GM11168 (cell line): ENCODE measurements around the gene KCNJ15.
"Not testable (repeated sequence)": the region's sequence is repeated elsewhere in the genome, so short reads cannot be mapped to it uniquely, and the experiment has no call there.

ENCODE experiments used
- in situ Hi-C: fragments of 300-500 bp; cut with MboI; formaldehyde crosslinking; loops from one replicate; pipeline ENCODE4 v1.12.0; 2022; ENCODE audit warnings: low sequenced_read_pairs; ENCODE audit not compliant: unreplicated experiment

The KCNJ15 gene

DNA sequence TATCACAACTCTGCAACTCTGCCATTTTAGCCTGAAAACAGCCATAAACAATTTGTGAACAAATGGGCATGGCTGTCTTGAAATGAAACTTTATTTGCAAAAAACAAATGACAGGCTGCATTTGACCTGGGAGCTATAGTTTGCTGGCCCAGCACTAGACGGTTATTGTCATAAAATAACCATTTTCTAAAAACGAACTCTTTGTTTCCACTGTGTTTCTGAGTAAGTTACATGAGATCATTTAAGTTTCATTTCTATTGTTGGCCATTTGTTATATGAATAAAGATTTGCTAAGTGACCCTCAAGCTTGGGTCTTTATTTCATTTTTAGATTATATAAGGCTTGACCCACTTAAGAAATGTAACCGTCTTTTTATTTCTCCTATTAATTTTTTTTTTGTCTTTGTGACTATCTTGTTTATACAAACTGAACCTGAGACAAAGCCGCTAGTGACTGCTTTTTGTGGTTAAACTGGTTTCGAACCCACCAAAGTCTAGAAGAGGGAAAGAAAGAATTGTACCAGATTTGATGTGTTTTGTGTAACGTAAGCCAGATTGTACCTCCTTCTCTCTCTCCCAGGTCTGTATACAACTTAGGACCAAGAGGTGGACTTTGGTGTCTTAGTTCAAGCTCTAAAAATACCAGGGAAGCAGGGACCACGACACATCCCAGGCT, 12.9 kb upstream of the KCNJ15 start:
- in situ Hi-C loops, result no loop called here

DNA sequence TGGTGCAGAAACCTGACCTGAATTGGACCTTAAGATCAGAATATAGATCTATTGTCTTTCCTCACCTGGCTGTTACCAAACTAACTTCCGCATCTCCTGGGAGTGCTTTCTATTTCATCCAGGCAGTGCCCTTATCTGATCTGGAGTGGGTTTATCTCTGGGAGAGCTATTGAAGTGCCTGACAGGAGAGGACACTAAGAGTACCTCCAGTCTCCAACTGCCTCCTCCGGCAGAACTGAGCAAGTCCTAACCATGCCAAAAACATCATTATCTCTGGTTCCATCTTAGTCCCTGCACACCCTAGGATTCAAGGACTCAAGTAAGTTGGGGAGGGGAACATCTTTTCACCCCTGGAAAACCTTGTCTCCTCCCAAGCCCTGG, 12.4 kb upstream of the KCNJ15 start:
- in situ Hi-C loops, result no loop called here

DNA sequence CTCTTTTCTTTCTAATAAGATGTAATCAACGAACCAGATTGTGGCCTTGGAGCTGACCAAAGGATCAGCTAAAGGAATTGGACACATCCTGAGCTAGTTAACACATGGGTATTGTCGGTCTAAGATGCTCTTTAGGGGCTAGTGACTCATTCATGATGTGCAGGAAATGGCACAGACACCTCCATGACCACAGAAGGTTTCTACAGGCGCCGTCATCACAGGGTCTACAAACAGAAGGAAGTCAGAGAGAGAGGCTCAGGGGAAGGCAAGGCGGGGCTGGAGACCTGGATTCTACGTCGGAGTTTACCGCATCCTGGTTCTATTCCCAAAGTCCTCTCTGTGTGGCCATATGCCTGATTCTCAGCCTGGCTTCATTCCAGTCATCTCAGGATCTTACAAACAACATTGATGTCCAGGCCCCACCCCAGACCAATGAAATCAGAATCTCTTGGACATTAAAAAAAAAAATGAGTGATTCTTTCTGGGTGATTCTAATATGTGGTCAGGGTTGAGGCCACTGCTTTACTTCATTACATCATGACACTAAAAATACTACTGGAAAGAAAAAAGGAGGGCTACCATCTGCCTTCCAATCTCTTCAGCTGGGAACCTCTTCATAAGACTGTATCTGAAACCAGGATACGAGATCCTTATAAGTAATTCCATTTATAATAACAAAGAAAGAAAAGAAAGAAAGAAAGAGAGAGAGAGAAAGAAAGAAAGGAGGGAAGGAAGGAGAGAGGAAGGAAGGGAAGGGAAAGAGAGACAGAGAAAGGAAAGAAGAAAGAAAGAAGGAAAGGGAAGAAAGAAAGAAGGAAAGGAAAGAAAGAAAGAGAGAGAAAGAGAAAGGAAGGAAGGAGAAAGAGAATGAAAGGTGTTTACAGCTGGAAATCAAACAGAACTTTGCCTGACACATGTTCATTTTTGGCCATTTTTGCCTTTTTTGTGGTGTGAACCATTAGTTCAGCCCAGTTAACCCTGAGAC, 11.6 kb upstream of the KCNJ15 start:
- in situ Hi-C loops, result no loop called here

DNA sequence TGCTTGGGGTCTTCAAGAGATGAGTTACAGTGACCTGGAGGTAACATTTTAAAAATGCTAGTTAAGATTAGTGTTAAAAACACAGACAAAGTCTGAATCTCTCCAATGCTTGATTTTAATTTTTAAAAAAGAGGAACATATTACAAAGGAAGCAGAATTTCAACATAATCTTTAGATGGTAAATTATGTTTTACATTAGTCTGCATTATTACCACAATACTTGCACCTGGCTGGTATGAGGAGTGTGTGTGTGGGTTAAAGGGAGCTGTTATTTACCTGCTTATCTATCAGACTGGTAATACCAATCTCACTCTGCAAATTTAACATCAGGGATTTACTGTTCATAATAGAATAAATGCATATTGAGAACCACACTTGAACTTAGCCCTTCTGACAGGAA, 10.3 kb upstream of the KCNJ15 start:
- in situ Hi-C loops, result no loop called here

DNA sequence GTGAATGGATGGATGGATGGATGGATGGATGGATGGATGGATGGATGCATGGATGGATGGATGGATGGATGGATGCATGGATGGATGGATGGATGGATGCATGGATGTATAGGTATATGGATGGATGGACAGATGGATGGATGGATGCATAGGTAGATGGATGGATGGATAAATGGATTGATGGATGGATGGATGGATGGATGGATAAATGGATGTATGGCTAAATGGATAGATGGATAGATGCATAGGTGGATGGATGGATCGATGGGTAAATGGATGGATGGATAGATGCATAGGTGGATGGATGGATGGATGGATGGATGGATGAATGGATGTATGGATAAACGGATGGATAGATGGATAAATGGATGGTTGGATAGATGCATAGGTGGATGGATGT, 9.7 kb upstream of the KCNJ15 start:
- in situ Hi-C loops, result not testable (repeated sequence)

DNA sequence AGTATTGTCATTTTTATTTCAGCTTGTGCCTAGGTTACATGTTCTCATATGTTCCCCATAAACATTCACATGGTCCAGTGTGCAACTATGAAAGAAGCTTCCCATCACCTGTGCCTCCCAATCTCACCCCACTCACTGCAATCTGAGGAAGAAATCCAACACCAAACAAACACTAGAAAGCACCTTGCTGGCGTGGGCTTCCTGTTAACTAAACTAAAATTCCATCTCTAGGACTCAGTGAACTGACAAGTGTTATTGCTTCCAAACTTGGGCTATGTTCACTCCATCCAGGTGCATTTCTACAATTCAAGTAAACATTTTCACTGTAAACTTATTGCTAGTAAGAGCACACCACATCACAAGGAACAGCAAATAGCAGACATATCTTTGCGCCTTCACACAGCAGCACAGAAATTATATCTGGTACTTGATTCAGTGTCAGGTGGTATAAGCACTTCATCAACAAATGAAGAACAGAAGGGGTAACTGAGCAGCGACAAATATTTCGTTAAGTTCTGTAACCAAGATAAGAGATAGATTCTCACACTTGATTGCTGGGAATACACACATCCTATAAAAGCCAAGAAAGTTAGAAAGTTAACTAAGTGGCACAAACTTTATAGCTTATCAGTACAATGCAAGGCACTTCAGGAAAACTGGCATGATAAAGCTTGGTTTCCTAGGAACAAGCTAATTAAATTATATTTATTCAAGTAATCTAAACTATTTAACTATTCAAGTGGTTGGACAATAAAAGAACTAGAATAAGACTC, 8.9 kb upstream of the KCNJ15 start:
- in situ Hi-C loops, result no loop called here

DNA sequence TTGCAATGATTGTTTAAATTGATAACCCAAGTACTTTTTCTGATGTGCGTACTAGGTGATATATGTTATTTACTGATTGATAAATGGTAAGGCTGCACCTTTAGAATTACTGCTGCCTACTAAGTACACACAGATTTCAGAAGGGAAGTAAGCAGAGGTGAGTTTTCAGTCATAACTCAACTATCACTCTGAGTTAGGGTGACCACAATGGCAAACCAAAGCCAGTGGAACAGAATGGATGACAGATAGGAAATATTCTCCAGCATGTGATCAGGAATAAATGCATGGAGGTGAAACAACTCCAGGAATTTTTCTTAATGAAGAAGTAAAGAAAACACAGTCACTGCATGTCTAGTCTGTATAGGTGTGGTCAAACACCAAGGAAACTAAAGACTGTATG, 7.5 kb upstream of the KCNJ15 start:
- in situ Hi-C loops, result no loop called here

DNA sequence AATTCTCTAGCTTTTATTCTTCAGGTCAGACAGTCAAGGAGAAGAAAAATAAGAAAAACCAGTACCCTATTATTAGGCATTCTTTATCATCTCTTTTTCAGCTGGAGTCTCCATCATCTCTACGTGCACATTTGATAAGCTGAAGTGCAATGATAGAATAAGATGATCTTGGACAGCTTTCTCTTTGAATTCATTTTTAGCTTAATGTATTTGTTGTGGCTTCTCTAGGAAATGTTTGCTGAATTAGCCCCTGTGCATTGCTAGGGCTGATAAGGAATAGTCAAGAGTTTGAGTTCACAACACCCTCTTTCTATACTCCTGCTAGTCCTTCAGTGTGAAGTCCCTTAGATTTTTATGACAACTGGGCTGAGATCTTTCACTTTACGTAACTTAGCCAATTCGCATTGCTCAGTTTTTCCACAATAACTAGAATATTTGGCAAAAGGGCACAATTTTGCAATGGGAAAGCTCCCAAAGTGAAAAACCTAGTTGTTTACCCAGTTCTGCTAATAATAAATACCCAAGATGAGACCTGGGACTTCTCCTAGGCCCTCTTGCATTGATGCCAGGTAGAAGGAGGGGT, 7.0 kb upstream of the KCNJ15 start:
- in situ Hi-C loops, result no loop called here

DNA sequence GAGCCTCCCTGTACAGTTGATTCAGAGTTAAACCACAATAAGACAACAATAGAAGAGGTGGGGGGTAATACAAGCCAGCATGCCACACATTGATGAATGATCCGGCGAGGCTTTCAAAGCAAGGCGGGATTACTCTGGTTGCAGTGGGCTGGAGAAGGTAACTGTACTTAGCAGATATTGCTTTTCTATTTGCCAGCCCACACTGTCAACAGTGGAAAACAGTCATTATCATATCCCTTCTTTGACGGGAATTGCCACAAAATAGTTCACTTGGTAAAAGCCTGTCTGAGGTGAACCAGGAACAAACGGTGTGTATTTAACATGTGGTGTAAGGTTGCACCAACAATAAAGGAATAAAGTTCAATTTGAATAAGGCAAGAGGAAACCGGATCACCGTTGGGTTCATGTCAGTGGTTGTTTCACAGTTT, 5.8 kb upstream of the KCNJ15 start:
- in situ Hi-C loops, result no loop called here

DNA sequence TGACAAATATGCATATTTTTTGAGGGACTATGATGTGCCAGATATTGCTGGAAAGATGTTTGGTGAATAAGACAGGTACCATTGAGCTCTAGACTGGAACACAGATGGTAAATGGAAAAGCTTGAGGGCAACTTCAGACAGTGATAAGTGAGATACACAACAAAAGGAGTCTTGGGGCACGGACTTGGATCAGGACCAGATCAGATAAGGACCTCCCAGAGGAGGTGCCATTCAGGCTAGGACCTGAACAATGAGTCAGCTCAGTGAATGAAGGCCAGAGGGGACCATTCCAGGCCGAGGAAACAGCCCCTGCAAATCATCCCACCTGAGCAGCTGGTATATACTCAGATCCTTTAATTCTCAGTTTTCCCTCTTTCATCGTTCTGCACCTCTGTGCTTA, 1.8 kb upstream of the KCNJ15 start:
- in situ Hi-C loops, result no loop called here

DNA sequence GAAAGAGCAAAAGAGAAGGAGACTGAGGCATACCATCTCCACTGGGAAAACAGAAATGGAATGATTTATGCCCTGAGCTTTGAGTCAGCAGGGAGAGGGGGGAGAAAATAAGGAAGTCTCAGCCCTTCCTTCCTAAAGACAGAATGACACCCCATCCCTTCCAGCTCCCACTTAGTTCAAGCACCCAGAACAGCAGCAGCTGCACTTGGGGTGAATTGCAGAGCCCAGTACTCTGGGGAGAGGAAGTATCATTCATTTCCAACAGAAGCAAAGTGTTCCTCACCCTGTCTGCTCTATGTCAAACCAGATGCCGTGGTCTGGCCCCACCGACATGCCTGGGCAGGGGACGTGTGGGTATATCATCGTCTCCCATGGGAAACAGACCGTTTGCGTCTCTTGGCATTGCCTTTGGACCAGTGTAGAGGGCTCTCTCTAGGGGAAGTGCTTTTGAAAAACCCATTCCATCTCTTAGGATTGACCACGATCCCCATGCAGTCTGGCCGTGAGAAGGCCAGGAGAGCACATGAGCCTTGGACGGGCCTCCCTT, 1.1 kb upstream of the KCNJ15 start:
- in situ Hi-C loops, result no loop called here

DNA sequence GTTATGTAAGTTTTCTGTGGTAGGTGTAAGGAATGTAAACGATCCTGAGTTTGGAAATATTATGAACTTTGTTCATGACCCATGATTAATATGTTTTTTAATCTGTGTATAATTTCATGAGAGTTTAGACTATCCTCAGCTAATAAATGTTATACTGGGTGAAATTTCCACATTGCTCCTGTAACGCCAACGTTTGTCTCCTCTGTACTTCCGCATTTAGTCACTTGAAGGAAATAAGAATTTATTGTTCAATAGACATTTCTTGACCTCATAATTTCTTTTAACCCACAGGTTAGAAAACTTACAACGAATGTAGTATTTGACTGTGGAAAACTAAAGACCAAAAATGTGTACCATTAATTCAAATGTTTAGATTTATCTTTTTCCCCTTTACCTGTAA, 876 bp downstream of the KCNJ15 start:
- in situ Hi-C loops, result no loop called here

DNA sequence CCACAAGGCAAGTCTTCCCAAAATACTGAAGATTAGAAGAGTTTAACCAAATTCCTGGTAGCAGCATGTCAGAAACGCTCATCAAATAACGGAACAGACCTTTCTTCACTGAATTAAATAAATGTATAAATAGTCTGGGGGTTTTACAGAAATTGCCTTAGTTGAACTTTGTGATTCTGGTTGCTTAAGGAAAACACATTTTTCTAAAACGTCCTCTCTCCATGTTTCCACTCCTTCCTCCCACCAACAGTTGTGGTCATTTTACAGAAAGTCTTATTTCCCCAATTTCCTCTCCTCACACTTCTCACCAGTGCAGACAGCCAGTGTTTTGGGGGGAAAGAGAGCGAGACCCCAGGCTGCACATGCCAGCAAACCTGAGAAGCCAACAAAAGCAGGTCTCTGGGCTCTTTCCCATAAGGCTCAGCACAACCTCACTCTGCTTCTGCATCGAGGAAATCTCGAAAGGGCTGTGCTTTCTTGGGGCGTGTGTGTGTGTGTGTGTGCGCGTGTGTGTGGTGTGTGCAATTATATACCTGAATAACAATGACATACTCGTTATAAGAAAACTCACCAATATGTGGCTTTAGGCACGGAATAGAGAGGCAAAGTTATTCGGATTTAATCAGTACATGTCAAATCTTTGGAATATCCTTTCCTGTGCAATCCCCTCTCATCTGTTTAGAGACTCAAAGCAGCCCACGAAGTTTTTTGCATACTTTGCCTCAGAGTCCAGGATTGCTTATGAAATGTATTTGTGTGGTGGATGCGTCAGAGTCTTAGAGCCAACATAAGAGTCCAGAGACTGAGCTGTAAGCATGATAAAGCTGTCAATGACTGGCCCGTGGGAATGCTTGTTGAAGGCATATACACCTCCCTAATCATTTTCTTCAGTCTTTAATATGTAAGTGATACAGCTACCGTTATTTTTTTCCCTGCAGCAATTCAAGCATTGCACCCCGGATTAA, 2.0 kb downstream of the KCNJ15 start:
- in situ Hi-C loops, result no loop called here

DNA sequence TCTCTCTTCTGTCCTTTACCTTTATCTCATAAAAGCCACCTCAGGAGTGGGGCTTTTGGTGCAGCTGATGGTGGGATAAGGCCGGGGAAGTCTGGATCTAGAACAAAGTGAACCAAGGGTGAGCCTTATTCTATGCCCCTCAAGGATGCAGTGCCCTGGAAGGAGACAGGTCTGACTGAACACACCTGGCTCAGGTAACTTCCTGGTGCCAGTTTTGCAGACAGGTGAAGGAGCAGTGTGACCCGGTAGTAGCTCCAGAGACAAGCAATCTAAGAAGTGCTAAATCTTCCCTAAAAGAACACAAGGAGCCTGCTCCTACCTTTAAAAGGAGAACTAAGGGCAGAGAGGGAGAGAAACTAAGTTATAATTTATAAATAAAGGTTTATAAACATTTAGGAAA, 2.9 kb downstream of the KCNJ15 start:
- in situ Hi-C loops, result no loop called here

DNA sequence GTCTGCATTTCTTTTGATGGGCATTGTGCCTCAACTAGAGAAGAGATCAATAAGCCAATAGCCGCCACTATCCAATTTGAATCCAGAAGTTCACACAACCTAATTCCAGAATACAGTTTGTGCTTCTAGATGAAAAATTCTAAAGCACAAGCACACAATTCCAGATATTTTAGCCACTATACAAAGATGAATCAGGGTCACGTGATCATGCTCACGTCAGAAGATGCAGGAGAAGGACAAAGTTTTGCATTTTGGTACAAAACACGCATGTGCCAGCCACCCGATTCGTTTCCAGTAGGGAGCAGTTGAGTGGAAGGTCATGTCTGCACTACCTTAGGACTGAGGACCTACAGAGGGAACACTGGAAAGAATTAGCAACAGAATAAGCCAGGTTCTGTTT, 3.6 kb downstream of the KCNJ15 start:
- in situ Hi-C loops, result no loop called here

DNA sequence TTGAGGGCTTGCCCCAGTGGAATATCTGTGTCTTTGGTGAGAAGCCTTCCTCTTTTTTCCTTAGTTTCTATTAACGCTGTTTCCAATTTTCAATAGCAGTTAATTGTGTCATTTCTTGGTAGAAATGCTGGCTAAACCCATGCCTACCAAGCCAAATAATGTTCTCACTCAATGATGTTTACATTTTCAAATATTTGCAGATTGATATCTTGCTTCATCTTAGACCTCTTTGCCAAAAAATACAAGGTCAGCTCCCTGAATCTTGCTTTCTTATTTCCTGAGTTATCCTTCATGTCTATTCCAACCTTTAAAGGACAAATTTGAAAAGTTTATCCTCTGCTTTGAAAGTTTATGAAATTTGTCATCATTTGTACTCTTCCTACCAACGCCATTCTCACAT, 5.1 kb downstream of the KCNJ15 start:
- in situ Hi-C loops, result no loop called here

DNA sequence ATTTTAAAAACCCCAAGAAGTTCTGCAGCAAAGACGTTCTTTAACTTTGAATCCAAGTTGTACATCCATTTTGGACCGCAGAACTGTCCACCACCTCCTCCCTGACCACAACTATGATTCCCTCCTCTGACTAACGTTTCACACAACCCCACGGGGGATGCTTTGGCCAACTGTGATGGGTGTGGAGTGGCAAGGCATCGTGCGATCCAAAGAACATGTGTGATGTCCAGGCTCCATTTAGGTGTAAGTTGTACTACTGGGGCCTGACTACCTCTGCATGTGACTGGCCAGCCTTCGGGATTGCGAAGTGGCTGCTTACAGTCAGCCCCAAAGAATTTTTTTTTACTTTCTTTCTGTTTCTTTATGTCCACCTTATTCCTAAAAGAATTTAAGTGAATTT, 6.7 kb downstream of the KCNJ15 start:
- in situ Hi-C loops, result no loop called here

DNA sequence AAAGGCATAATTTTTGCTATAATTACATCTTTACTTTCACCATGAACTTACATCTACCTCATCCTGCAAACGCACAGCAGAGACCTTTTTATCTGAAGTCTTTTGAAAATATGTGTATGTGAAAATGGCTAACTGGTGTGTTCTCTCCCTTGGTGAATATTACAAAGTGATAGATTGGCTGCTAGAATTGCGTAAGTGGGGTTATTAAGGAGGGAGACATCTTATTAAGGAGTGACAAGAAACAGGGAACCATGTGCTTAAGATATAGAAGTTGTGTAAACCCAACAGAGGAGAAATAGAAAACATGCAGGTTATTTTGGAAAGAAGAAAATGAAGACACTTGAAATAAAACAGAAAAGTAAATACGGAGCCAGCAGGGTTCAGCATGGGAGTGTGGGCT, 7.8 kb downstream of the KCNJ15 start:
- in situ Hi-C loops, result no loop called here

DNA sequence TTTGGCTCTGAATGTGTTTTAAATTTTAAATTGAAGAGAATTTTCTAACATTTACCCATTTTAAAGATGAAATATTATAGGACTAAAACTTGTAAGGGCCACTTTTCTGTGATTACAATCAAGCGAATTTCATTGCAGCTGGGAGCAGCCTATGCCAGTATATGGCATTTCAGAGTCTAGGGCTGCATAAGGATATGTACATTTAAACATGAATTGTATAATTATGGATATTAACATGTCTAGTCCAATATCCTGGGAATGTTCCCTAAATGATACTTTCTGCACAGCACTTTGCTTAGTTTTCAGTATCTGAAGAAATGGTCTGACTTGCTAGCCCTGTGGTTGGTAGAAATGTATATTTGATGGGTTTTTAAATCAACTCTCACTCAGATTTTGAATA, 8.4 kb downstream of the KCNJ15 start:
- in situ Hi-C loops, result no loop called here
